ENCODE results near the gene INO80. TPM values are rescaled to one million over a fixed set of nuclear protein-coding genes. Genes with fewer than 3 reads are reported as not detected.
"Not testable (repeated sequence)": the region's sequence is repeated elsewhere in the genome, so short reads cannot be mapped to it uniquely, and the experiment has no call there.

The INO80 gene
- total RNA-seq, 1 donor from 2014 or later: 39.2 TPM

- H3K4me1 Mint-ChIP-seq (ENCODE audit: low read depth); DNase-seq (ENCODE audit: low spot score); H3K27ac Mint-ChIP-seq; H3K4me3 Mint-ChIP-seq; H3K36me3 Mint-ChIP-seq (ENCODE audit: low read depth); H3K9me3 Mint-ChIP-seq; intact Hi-C loops (cut with micrococcal nuclease): not testable (repeated sequence)
- H3K27me3 Mint-ChIP-seq (ENCODE audit: insufficient read depth): peaks cover 16% of the 10 kb centered on the region
Measured at GRCh38 chr15:41132094-41132493, 16.0 kb upstream of the INO80 start.

GRCh38 chr15:41128174-41128902 is 12.3 kb upstream of the INO80 start:
- H3K27me3 Mint-ChIP-seq (ENCODE audit: insufficient read depth): peaks cover 28% of the 10 kb centered on the region
- intact Hi-C loops (cut with micrococcal nuclease): no loop called here
- no peak overlapping the region for H3K27ac Mint-ChIP-seq
- no peak overlapping the region for H3K4me3 Mint-ChIP-seq
- H3K9me3 Mint-ChIP-seq: no peaks in the 10 kb centered on the region
- H3K4me1 Mint-ChIP-seq (ENCODE audit: low read depth): no peaks in the 10 kb centered on the region
- DNase-seq (ENCODE audit: low spot score): no peak
- no peaks in the 10 kb centered on the region for H3K36me3 Mint-ChIP-seq (ENCODE audit: low read depth)

- Mint-ChIP-seq H3K27me3 (ENCODE audit: insufficient read depth) (peaks cover 19% of the 10 kb centered on the region), H3K9me3 (no peaks in the 10 kb centered on the region), H3K27ac (no peak overlapping the region), H3K4me1 (ENCODE audit: low read depth) (no peaks in the 10 kb centered on the region), H3K4me3 (no peak overlapping the region), H3K36me3 (ENCODE audit: low read depth) (no peaks in the 10 kb centered on the region)
- intact Hi-C loops (cut with micrococcal nuclease): no loop called here
- no peak for DNase-seq (ENCODE audit: low spot score)
Measured at GRCh38 chr15:41125931-41126642, 10.0 kb upstream of the INO80 start.

- Mint-ChIP-seq H3K27me3 (ENCODE audit: insufficient read depth) (peaks cover 19% of the 10 kb centered on the region), H3K4me3 (no peak overlapping the region), H3K36me3 (ENCODE audit: low read depth) (no peaks in the 10 kb centered on the region), H3K4me1 (ENCODE audit: low read depth) (no peaks in the 10 kb centered on the region), H3K27ac (no peak overlapping the region), H3K9me3 (no peaks in the 10 kb centered on the region)
- intact Hi-C loops (cut with micrococcal nuclease): no loop called here
- DNase-seq (ENCODE audit: low spot score): no peak
Measured at GRCh38 chr15:41125063-41125669, 9.1 kb upstream of the INO80 start.

GRCh38 chr15:41124058-41124457 is 8.0 kb upstream of the INO80 start:
- no peak overlapping the region for H3K4me3 Mint-ChIP-seq

GRCh38 chr15:41122849-41123248 is 6.8 kb upstream of the INO80 start:
- no peak overlapping the region for H3K27ac Mint-ChIP-seq
- peaks cover 23% of the 10 kb centered on the region for H3K27me3 Mint-ChIP-seq (ENCODE audit: insufficient read depth)
- H3K4me3 Mint-ChIP-seq: no peak overlapping the region
- H3K4me1 Mint-ChIP-seq (ENCODE audit: low read depth): no peaks in the 10 kb centered on the region
- intact Hi-C loops (cut with micrococcal nuclease): no loop called here
- H3K9me3 Mint-ChIP-seq: no peaks in the 10 kb centered on the region
- DNase-seq (ENCODE audit: low spot score): no peak
- no peaks in the 10 kb centered on the region for H3K36me3 Mint-ChIP-seq (ENCODE audit: low read depth)

More at GRCh38 chr15:41124058-41124457, 8.0 kb upstream of the INO80 start:
- no peaks in the 10 kb centered on the region for H3K9me3 Mint-ChIP-seq
- DNase-seq (ENCODE audit: low spot score): no peak
- peaks cover 25% of the 10 kb centered on the region for H3K27me3 Mint-ChIP-seq (ENCODE audit: insufficient read depth)
- intact Hi-C loops (cut with micrococcal nuclease): no loop called here
- H3K36me3 Mint-ChIP-seq (ENCODE audit: low read depth): no peaks in the 10 kb centered on the region
- no peak overlapping the region for H3K27ac Mint-ChIP-seq
- H3K4me1 Mint-ChIP-seq (ENCODE audit: low read depth): no peaks in the 10 kb centered on the region

- no peak overlapping the region for H3K27ac Mint-ChIP-seq
- H3K4me3 Mint-ChIP-seq: no peak overlapping the region
- no peak for DNase-seq (ENCODE audit: low spot score)
- no peaks in the 10 kb centered on the region for H3K4me1 Mint-ChIP-seq (ENCODE audit: low read depth)
- intact Hi-C loops (cut with micrococcal nuclease): no loop called here
- no peaks in the 10 kb centered on the region for H3K36me3 Mint-ChIP-seq (ENCODE audit: low read depth)
- H3K9me3 Mint-ChIP-seq: no peaks in the 10 kb centered on the region
- peaks cover 23% of the 10 kb centered on the region for H3K27me3 Mint-ChIP-seq (ENCODE audit: insufficient read depth)
Measured at GRCh38 chr15:41121951-41122350, 5.9 kb upstream of the INO80 start.

GRCh38 chr15:41116962-41117252 is 827 bp upstream of the INO80 start:
- peaks cover 5% of the 10 kb centered on the region for H3K36me3 Mint-ChIP-seq (ENCODE audit: low read depth)
- H3K27ac Mint-ChIP-seq: peak overlapping the region; percentile 99
- intact Hi-C loops (cut with micrococcal nuclease): loop anchor here (1.0 to 10.0 kb wide), 9 partner anchors 33 to 552 kb away; partner anchors contain the start of genes CCDC32, CHP1, DNAJC17 and ITPKA
- peaks cover 10% of the 10 kb centered on the region for H3K27me3 Mint-ChIP-seq (ENCODE audit: insufficient read depth)
- peak overlapping the region; percentile 92 for H3K4me3 Mint-ChIP-seq
- H3K9me3 Mint-ChIP-seq: no peaks in the 10 kb centered on the region
- H3K4me1 Mint-ChIP-seq (ENCODE audit: low read depth): peaks cover 20% of the 10 kb centered on the region
- no peak for DNase-seq (ENCODE audit: low spot score)

GRCh38 chr15:41115652-41116115 is 396 bp downstream of the INO80 start:
- peak overlapping the region; percentile 92 for H3K4me3 Mint-ChIP-seq

GRCh38 chr15:41115161-41115651 is 874 bp downstream of the INO80 start:
- Mint-ChIP-seq H3K9me3 (no peaks in the 10 kb centered on the region), H3K27me3 (ENCODE audit: insufficient read depth) (peaks cover 6% of the 10 kb centered on the region), H3K27ac (peak overlapping the region; percentile 94), H3K4me1 (ENCODE audit: low read depth) (peaks cover 20% of the 10 kb centered on the region), H3K36me3 (ENCODE audit: low read depth) (peaks cover 5% of the 10 kb centered on the region), H3K4me3 (peak overlapping the region; percentile 92)
- intact Hi-C loops (cut with micrococcal nuclease): loop anchor here (1.0 to 10.0 kb wide), 7 partner anchors 70 to 550 kb away; partner anchors contain the start of genes CCDC32, CHAC1, ITPKA and NDUFAF1
- no peak for DNase-seq (ENCODE audit: low spot score)

More at GRCh38 chr15:41115652-41116115, 396 bp downstream of the INO80 start:
- intact Hi-C loops (cut with micrococcal nuclease): loop anchor here (1.0 to 10.0 kb wide), 13 partner anchors 35 to 551 kb away; partner anchors contain the start of genes CCDC32, CHAC1, CHP1 and DNAJC17
- Mint-ChIP-seq H3K4me1 (ENCODE audit: low read depth) (peaks cover 20% of the 10 kb centered on the region), H3K36me3 (ENCODE audit: low read depth) (peaks cover 5% of the 10 kb centered on the region), H3K27me3 (ENCODE audit: insufficient read depth) (peaks cover 6% of the 10 kb centered on the region), H3K27ac (peak overlapping the region; percentile 99), H3K9me3 (no peaks in the 10 kb centered on the region)
- peak; percentile 63 for DNase-seq (ENCODE audit: low spot score)

- no peak for DNase-seq (ENCODE audit: low spot score)
- Mint-ChIP-seq H3K27me3 (ENCODE audit: insufficient read depth) (no peaks in the 10 kb centered on the region), H3K36me3 (ENCODE audit: low read depth) (peaks cover 14% of the 10 kb centered on the region), H3K4me1 (ENCODE audit: low read depth) (peaks cover 7% of the 10 kb centered on the region), H3K27ac (no peak overlapping the region), H3K9me3 (no peaks in the 10 kb centered on the region), H3K4me3 (no peak overlapping the region)
- intact Hi-C loops (cut with micrococcal nuclease): no loop called here
Measured at GRCh38 chr15:41106947-41107346, 9.1 kb downstream of the INO80 start.

- no peak for DNase-seq (ENCODE audit: low spot score)
- H3K27ac Mint-ChIP-seq: no peak overlapping the region
- H3K27me3 Mint-ChIP-seq (ENCODE audit: insufficient read depth): no peaks in the 10 kb centered on the region
- H3K4me3 Mint-ChIP-seq: no peak overlapping the region
- H3K9me3 Mint-ChIP-seq: no peaks in the 10 kb centered on the region
- intact Hi-C loops (cut with micrococcal nuclease): no loop called here
- H3K4me1 Mint-ChIP-seq (ENCODE audit: low read depth): peaks cover 12% of the 10 kb centered on the region
- peaks cover 18% of the 10 kb centered on the region for H3K36me3 Mint-ChIP-seq (ENCODE audit: low read depth)
Measured at GRCh38 chr15:41105348-41106334, 10.4 kb downstream of the INO80 start.

All from activated T-helper 1 cell treated with anti-CD3 and anti-CD28 coated beads, Interleukin-12 subunit alpha, Interleukin-12 subunit beta, Interleukin-2, Interleukin-4 antibody, amounts not matched to agents 30 ng/mL and 10 ng/mL and 1 ng/mL, durations not matched to agents 14 hours and 24 hours and 36 hours (primary cell).